Stomach (tissue), 4 donors: ENCODE results near the gene TGM2.

Experiments
- POLR2A ChIP-seq, 4 donors: fragments of 450-650 bp; IDR thresholded peaks; one replicate each; pipeline ENCODE4 v1.6.1; 2016; ENCODE audit warnings: antibody characterized with exemption in 4 of 4, control low read depth in 2 of 4, mild to moderate bottlenecking in 1 of 4, moderate library complexity in 1 of 4
- POLR2AphosphoS5 ChIP-seq, 3 donors: sonication (generic); formaldehyde crosslinking; IDR thresholded peaks; one replicate each; pipeline ENCODE4 v1.6.1; 2016; ENCODE audit warnings: antibody characterized with exemption in 3 of 3
- TF ChIP-seq, protein P1 (sequence below), 7 experiments: fragments of 450-650 bp in 4 of 7; fragments of 200-600 bp in 3 of 7; sonication (generic) in 3 of 7; IDR thresholded peaks; one replicate each; pipeline ENCODE4 v1.5.1; 2016 to 2019; ENCODE audit warnings: antibody characterized with exemption in 7 of 7, control low read depth in 2 of 7, mild to moderate bottlenecking in 1 of 7

DNA sequence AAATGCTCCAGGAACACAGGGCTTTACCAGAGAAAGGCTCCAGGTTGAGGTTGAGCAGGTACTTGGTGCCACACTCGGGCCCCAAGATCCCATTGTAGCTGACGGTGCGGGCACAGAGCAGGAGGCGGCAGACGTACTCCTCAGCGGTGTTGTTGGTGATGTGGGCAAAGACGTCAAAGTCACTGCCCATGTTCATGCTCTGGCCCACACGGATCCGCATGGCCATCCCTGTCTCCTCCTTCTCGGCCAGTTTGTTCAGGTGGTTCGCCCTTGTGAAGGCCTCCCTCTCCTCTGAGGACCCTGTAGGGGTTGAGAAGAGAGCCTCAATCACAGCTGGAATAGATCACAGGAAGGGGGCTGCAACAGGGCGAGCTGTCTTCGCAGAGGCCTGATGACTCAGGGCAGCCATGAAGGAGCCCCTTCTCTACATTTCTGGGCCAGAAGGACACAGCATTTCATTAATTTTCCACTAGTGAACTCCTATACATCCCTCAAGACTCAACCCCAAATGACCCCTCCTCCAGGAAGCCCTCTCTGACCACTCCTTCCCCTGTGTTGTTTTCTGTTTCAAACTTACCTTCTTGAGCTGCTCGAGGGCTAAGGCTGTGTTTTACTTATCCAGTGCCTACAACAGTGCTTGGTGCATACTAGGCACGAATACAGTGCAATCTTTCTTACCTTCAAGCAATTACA is 26.8 kb downstream of the TGM2 start:
- TF ChIP-seq POLR2AphosphoS5 (IDR thresholded peaks at IDR 0.05): no peak
- TF ChIP-seq, protein P1, sequence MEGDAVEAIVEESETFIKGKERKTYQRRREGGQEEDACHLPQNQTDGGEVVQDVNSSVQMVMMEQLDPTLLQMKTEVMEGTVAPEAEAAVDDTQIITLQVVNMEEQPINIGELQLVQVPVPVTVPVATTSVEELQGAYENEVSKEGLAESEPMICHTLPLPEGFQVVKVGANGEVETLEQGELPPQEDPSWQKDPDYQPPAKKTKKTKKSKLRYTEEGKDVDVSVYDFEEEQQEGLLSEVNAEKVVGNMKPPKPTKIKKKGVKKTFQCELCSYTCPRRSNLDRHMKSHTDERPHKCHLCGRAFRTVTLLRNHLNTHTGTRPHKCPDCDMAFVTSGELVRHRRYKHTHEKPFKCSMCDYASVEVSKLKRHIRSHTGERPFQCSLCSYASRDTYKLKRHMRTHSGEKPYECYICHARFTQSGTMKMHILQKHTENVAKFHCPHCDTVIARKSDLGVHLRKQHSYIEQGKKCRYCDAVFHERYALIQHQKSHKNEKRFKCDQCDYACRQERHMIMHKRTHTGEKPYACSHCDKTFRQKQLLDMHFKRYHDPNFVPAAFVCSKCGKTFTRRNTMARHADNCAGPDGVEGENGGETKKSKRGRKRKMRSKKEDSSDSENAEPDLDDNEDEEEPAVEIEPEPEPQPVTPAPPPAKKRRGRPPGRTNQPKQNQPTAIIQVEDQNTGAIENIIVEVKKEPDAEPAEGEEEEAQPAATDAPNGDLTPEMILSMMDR (IDR thresholded peaks at IDR 0.05): no peak
- TF ChIP-seq POLR2A (IDR thresholded peaks at IDR 0.05): no peak
